Adrenal gland (tissue), 12 donors: Measurements from ENCODE around the gene RPLP2. TPM values are rescaled to one million over a fixed set of nuclear protein-coding genes. Genes with fewer than 3 reads are reported as not detected.

Experiments
- DNase-seq, 7 donors: peaks; one replicate each; pipeline ENCODE4 v3.0.0-alpha.2; 2019 to 2020
- H3K27ac ChIP-seq, 5 donors: fragments of 200-600 bp; sonication (generic) in 4 of 5; 1 replicate in 3 of 5; 2 replicates in 2 of 5; pipeline versions ENCODE4 v1.5.1 to v1.8.0; 2016 to 2020; ENCODE audit warnings: mild to moderate bottlenecking in 1 of 5
- H3K27me3 ChIP-seq: fragments of 200-600 bp; 2 replicates; pipeline ENCODE4 v1.8.0; 2021
- H3K36me3 ChIP-seq, 2 donors: fragments of 200-600 bp; replicated peaks in 1 of 2; 1 replicate in 1 of 2; 2 replicates in 1 of 2; pipeline versions ENCODE4 v1.5.1 to v1.8.0; 2018 to 2022
- H3K4me1 ChIP-seq, 2 donors: fragments of 200-600 bp; replicated peaks in 1 of 2; 1 replicate in 1 of 2; 2 replicates in 1 of 2; pipeline versions ENCODE4 v1.5.1 to v1.8.0; 2018 to 2021
- H3K4me3 ChIP-seq, 4 donors: fragments of 200-600 bp; sonication (generic) in 3 of 4; one replicate each; pipeline ENCODE4 v1.5.1; 2016 to 2018
- H3K9me3 ChIP-seq, 3 donors: fragments of 200-600 bp; sonication (generic) in 1 of 3; replicated peaks in 1 of 3; 1 replicate in 2 of 3; 2 replicates in 1 of 3; pipeline versions ENCODE4 v1.5.1 to v1.8.0; 2016 to 2021
- CTCF ChIP-seq, 6 experiments: fragments of 450-650 bp in 4 of 6; fragments of 200-600 bp in 2 of 6; sonication (generic) in 1 of 6; IDR thresholded peaks; 1 replicate in 5 of 6; 2 replicates in 1 of 6; pipeline versions ENCODE4 v1.5.1 to v1.8.0; 2016 to 2021; ENCODE audit warnings: antibody characterized with exemption in 6 of 6, mild to moderate bottlenecking in 2 of 6, moderate library complexity in 1 of 6
- POLR2A ChIP-seq, 2 donors: fragments of 450-650 bp; IDR thresholded peaks; one replicate each; pipeline ENCODE4 v1.6.1; 2017; ENCODE audit warnings: antibody characterized with exemption in 2 of 2, mild to moderate bottlenecking in 2 of 2, moderate library complexity in 1 of 2
- WGBS, 4 donors: extraction: QIAGEN DNeasy Blood & Tissue Kit in 2 of 4; methylation state at CpG; one replicate each; pipeline versions ENCODE4 v1.1.5 to v1.1.7; 2013 to 2017; 5-methylcytosine and 5-hydroxymethylcytosine counted together
- intact Hi-C, 2 donors: fragments of 100-400 bp; cut with DNase I; formaldehyde crosslinking; loops; one replicate each; pipeline versions ENCODE4 v1.14.1 to v1.15.0; 2022 to 2023
- polyA plus RNA-seq, 3 donors: library from polyadenylated mRNA; stranded (reverse); fragments of 200-250 nt in 2 of 3; fragments of 350-450 nt in 1 of 3; fragmentation: Illumina TruSeq in 1 of 3; extraction: RNeasy Lipid Tissue Mini Kit (QIAGEN cat#74804) in 1 of 3; gene quantifications; one replicate each; pipeline ENCODE4 v1.2.3, GENCODE V29; 2013 to 2014
- total RNA-seq, 9 donors: library from RNA; depleted of rRNA in 4 of 9; stranded (reverse); fragments of >200 nt in 4 of 9; fragments of 120-200 nt in 1 of 9; fragmentation: NEBNext Ultra II Directional in 1 of 9; extraction: Animal tissue kit (Norgen Biotek cat#: 25700) in 1 of 9; gene quantifications; one replicate each; pipeline versions ENCODE4 v1.1.0 to v1.2.4, GENCODE V29; 2013 to 2023
- donor health status: healthy with polysubstance abuse.
- donor health status: Bipolar disorder and iron deficiency.
- donor health status: DM: yes; HTN: yes; CAD: no.
- donor health status: DM: no; HTN: no; CAD: no.
- donor health status: DM: no; HTN: no; CAD: no.
- donor health status: DM: yes; HTN: yes; CAD: no.

Gene RPLP2
- total and polyA plus RNA-seq, 12 donors: 190 to 2,473 (median 1,248) TPM

GRCh38 chr11:841981-842369, 32.2 kb downstream of the RPLP2 start:
- no peak for TF ChIP-seq POLR2A (IDR thresholded peaks at IDR 0.05)
- no peak for TF ChIP-seq CTCF (IDR thresholded peaks at IDR 0.05)
- 0 to 1% (median 0%) methylated on average over 13 to 27 of the region's 27 CpGs for WGBS, 4 donors
- Histone ChIP-seq H3K4me1 (peaks cover 31 to 40% of the 10 kb centered on the region in 2 donors), H3K27ac (peak overlapping the region; percentile 62 to 97 (median 94)), H3K36me3 (peaks cover 0 to 35% of the 10 kb centered on the region in 2 donors), H3K4me3 (peak overlapping the region; percentile 79 to 97 (median 91)), H3K27me3 (no peaks in the 10 kb centered on the region), H3K9me3 (no peaks in the 10 kb centered on the region)
- peak in 1 of 7 donors; percentile 59 for DNase-seq
- intact Hi-C loops: no loop called here

DNA sequence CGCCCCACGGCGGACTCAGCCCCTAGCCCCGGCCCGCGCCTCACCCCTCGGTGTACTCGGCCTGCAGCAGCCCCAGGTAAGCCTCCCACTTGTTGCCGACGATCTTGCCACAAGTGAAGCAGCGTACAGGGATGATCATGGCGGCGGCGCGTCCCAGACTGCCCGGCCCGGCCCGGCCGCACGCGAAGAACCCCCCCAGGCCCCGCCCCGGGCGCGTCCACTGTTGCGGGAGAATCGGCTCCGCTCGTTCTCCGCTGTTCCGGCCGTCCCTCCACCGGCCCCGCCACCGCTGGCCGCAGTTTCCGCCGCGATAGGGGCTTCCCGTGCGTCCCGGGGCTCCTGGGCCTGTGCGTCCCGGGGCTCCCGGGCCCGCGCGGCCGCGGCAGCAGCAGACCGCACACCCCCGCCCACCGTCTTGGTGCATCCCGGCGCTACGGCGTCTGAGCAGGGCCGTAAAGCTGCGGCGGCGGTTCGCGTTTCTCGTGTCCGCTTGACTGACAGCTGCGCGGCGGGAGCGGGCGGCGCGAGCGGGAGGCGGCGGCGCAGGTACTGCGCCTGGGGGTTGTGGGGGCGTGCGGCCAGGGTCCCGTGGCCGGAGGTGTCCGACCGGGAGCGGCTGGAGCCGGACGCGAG, 32.7 kb downstream of the RPLP2 start, which contains the start of the genes POLR2L and TSPAN4:
TSS of gene POLR2L (minus strand) at position 160 of the 633 bp plus-strand sequence. CDS start at position 139, 21 bp downstream.
TSS of gene TSPAN4 (plus strand) at position 483 of the 633 bp plus-strand sequence. CDS start 7,453 bp downstream, outside the sequence.
- H3K4me3 ChIP-seq: peak within 1 kb of the TSS; percentile 79 to 97 (median 91)
- H3K27ac ChIP-seq: peak within 1 kb of the TSS; percentile 62 to 97 (median 94)
- intact Hi-C loops: no loop called here
- H3K27me3 ChIP-seq: no peaks in the 10 kb centered on the region
- H3K4me1 ChIP-seq: peaks cover 31 to 40% of the 10 kb centered on the region in 2 donors
- peak; percentile 83 to 94 (median 89) for DNase-seq
- 0 to 1% (median 0%) methylated on average over 25 to 87 of the region's 87 CpGs; no CpG with 5 or more reads in 1 of the 4 donors for WGBS, 4 donors
- TF ChIP-seq POLR2A (IDR thresholded peaks at IDR 0.05) (peak; percentile 73 to 89), CTCF (IDR thresholded peaks at IDR 0.05) (peak in 2 of 6 experiments; percentile 16 to 32)
- no peaks in the 10 kb centered on the region for H3K9me3 ChIP-seq
- peaks cover 0 to 30% of the 10 kb centered on the region in 2 donors for H3K36me3 ChIP-seq

GRCh38 chr11:843086-843734, 33.4 kb downstream of the RPLP2 start:
- Histone ChIP-seq H3K9me3 (no peaks in the 10 kb centered on the region), H3K36me3 (peaks cover 0 to 22% of the 10 kb centered on the region in 2 donors), H3K4me1 (peaks cover 31 to 41% of the 10 kb centered on the region in 2 donors), H3K27me3 (no peaks in the 10 kb centered on the region), H3K4me3 (peak overlapping the region; percentile 31 to 97 (median 65)), H3K27ac (peak overlapping the region; percentile 44 to 97 (median 94))
- WGBS, 4 donors: 0 to 6% (median 3%) methylated on average over 2 to 53 of the region's 53 CpGs; no CpG with 5 or more reads in 1 of the 4 donors
- intact Hi-C loops: no loop called here
- TF ChIP-seq CTCF (IDR thresholded peaks at IDR 0.05) (no peak), POLR2A (IDR thresholded peaks at IDR 0.05) (no peak)
- peak in 1 of 7 donors; percentile 58 for DNase-seq
